Testis (tissue), 2 donors: ENCODE data around the gene AHCY.

ENCODE experiments used
- CTCF ChIP-seq, 3 experiments: fragments of 450-650 bp in 2 of 3; fragments of 200-600 bp in 1 of 3; sonication (generic) in 1 of 3; IDR thresholded peaks; one replicate each; pipeline ENCODE4 v1.5.1; 2016 to 2019; ENCODE audit warnings: antibody characterized with exemption in 3 of 3, mild to moderate bottlenecking in 2 of 3, moderate library complexity in 1 of 3
- POLR2A ChIP-seq: fragments of 450-650 bp; IDR thresholded peaks from one replicate; pipeline ENCODE4 v1.6.1; 2017; ENCODE audit warnings: antibody characterized with exemption, mild to moderate bottlenecking, moderate library complexity

- TF ChIP-seq CTCF (IDR thresholded peaks at IDR 0.05) (no peak), POLR2A (no peak)
Measured at GRCh38 chr20:34300809-34301586, 2.2 kb downstream of the AHCY start.
